HepG2 (cell line): ENCODE results near the gene LSR. TPM values are rescaled to one million over a fixed set of nuclear protein-coding genes. Genes with fewer than 3 reads are reported as not detected.
A peak's percentile ranks its signal among the peaks of the same experiment; 100 is the strongest.

Source experiments
- BATF2 ChIP-seq: sonication (generic); formaldehyde crosslinking; IDR thresholded peaks from 2 replicates; pipeline ENCODE4 v1.8.0; 2022; ENCODE audit warnings: mild to moderate bottlenecking, missing genetic modification reagents, moderate library complexity
- FOXC1 ChIP-seq: sonication (generic); formaldehyde crosslinking; IDR thresholded peaks from 2 replicates; pipeline ENCODE4 v1.8.0; 2022; ENCODE audit warnings: mild to moderate bottlenecking, missing genetic modification reagents, borderline replicate concordance
- GABPB1 ChIP-seq: IDR thresholded peaks from 2 replicates; pipeline ENCODE4 v1.6.1; 2016; ENCODE audit warnings: mild to moderate bottlenecking, missing genetic modification reagents, moderate library complexity, missing compliant biosample characterization
- GFI1 ChIP-seq: sonication (generic); formaldehyde crosslinking; IDR thresholded peaks from 2 replicates; pipeline ENCODE4 v1.5.0; 2020; ENCODE audit warnings: missing genetic modification reagents, mild to moderate bottlenecking, borderline replicate concordance
- KDM4B ChIP-seq: sonication (generic); formaldehyde crosslinking; IDR thresholded peaks from 2 replicates; pipeline ENCODE4 v1.4.0; 2020; ENCODE audit warnings: missing genetic modification reagents
- KLF11 ChIP-seq: IDR thresholded peaks from 2 replicates; pipeline ENCODE4 v1.6.1; 2016; ENCODE audit warnings: missing compliant biosample characterization
- RARA ChIP-seq: IDR thresholded peaks from 2 replicates; pipeline ENCODE4 v1.6.1; 2016; ENCODE audit warnings: missing genetic modification reagents, missing compliant biosample characterization
- SCMH1 ChIP-seq: sonication (generic); formaldehyde crosslinking; IDR thresholded peaks from 2 replicates; pipeline ENCODE4 v1.9.0; 2021; ENCODE audit warnings: missing genetic modification reagents, mild to moderate bottlenecking, borderline replicate concordance
- TOE1 ChIP-seq: sonication (generic); formaldehyde crosslinking; IDR thresholded peaks from 2 replicates; pipeline ENCODE4 v1.4.0; 2020; ENCODE audit warnings: mild to moderate bottlenecking, missing genetic modification reagents
- YEATS4 ChIP-seq: sonication (generic); formaldehyde crosslinking; IDR thresholded peaks from 2 replicates; pipeline ENCODE4 v1.4.0; 2020; ENCODE audit warnings: missing genetic modification reagents, borderline replicate concordance
- ZNF256 ChIP-seq: sonication (generic); formaldehyde crosslinking; conservative IDR thresholded peaks from 2 replicates; pipeline ENCODE4 v1.4.0; 2020; ENCODE audit warnings: missing genetic modification reagents
- ZNF335 ChIP-seq: sonication (generic); formaldehyde crosslinking; IDR thresholded peaks from 2 replicates; pipeline ENCODE4 v1.4.0; 2020; ENCODE audit warnings: missing genetic modification reagents
- ZNF468 ChIP-seq: sonication (generic); formaldehyde crosslinking; IDR thresholded peaks from 2 replicates; pipeline ENCODE4 v1.8.0; 2022; ENCODE audit warnings: mild to moderate bottlenecking, moderate library complexity, missing genetic modification reagents
- ZNF558 ChIP-seq: sonication (generic); formaldehyde crosslinking; IDR thresholded peaks from 2 replicates; pipeline ENCODE4 v1.9.0; 2022; ENCODE audit warnings: mild to moderate bottlenecking, missing genetic modification reagents, borderline replicate concordance
- ZNF564 ChIP-seq: sonication (generic); formaldehyde crosslinking; IDR thresholded peaks from 2 replicates; pipeline ENCODE4 v1.8.1; 2023; ENCODE audit warnings: mild to moderate bottlenecking, missing genetic modification reagents
- ZNF609 ChIP-seq: sonication (generic); formaldehyde crosslinking; IDR thresholded peaks from 2 replicates; pipeline ENCODE4 v1.4.0; 2020; ENCODE audit warnings: mild to moderate bottlenecking, missing genetic modification reagents, borderline replicate concordance
- polyA plus RNA-seq, 8 experiments: library from polyadenylated mRNA; depleted of rRNA in 3 of 8; stranded (reverse) in 7 of 8; unstranded in 1 of 8; fragments of >200 nt; fragmentation: Illumina TruSeq in 4 of 8; extraction: Trizol in 4 of 8; gene quantifications; 2 replicates each; pipeline versions ENCODE4 v1.2.1 to v1.2.3, GENCODE V29; 2011 to 2016; ENCODE audit warnings: low read depth in 4 of 8, missing spikeins in 1 of 8, mixed read lengths in 1 of 8; ENCODE audit not compliant: insufficient read depth in 1 of 8
- total RNA-seq, 5 experiments: library from RNA; depleted of rRNA; stranded (reverse); fragments of >200 nt; fragmentation: Illumina TruSeq; extraction: Trizol; gene quantifications; 2 replicates each; pipeline ENCODE4 v1.2.3, GENCODE V29; 2016; ENCODE audit warnings: low read depth in 1 of 5
- TF ChIP-seq, protein P1 (sequence below): sonication (generic); formaldehyde crosslinking; IDR thresholded peaks from 2 replicates; pipeline ENCODE4 v1.9.0; 2021; ENCODE audit warnings: mild to moderate bottlenecking, missing genetic modification reagents

Gene LSR
- total and polyA plus RNA-seq, 2 of the 13 experiments (the other 11 are each of a cell fraction or from before 2014, with no cell fraction given): 29.2 to 79.2 TPM

DNA sequence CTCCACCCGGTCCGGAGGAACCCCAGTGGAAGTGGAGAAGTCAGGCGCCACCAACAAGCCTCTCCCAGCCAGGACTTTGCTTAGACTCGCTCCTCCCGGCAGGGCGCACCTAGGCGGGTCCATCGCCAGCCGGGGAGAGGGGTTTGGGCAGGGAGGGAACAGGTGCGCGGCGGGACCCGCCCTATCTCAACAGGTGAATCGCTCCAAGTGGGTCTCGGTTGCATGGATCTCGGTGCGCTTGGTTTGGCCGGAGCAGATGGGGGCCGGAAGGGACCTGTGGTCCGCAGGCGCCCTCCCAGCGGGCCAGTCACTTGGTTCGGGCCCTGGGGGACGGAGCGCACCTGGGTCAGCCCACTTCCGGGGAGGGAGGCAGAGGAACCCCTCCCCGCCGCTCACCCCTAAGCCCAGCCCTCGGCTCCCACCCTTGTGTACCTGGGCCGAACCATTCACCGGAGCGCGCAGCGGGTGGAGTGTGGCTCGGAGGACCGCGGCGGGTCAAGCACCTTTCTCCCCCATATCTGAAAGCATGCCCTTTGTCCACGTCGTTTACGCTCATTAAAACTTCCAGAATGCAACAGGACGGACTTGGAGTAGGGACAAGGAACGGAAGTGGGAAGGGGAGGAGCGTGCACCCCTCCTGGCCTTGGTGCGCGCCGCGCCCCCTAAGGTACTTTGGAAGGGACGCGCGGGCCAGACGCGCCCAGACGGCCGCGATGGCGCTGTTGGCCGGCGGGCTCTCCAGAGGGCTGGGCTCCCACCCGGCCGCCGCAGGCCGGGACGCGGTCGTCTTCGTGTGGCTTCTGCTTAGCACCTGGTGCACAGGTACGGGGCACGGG, at the start of gene LSR (continued):
- no peak; the same call in 1 of the 2 replicates for TF ChIP-seq TOE1 (CRISPR knock-in tag)
- 0 out of 2 replicates have a peak, but pooled peaks have one; percentile 9 for TF ChIP-seq KDM4B (CRISPR knock-in tag)
- TF ChIP-seq ZNF564 (CRISPR knock-in tag): 0 out of 2 replicates have a peak, but pooled peaks have one; percentile 51
- peak; percentile 56 for TF ChIP-seq BATF2
- TF ChIP-seq SCMH1 (CRISPR knock-in tag): no peak
- peak; percentile 21; the same call in 1 of the 2 replicates for TF ChIP-seq ZNF609 (CRISPR knock-in tag)
- peak; percentile 93 for TF ChIP-seq GABPB1 (CRISPR knock-in tag)
- peak; percentile 63; the same call in 1 of the 2 replicates for TF ChIP-seq YEATS4 (CRISPR knock-in tag)
- peak; percentile 39; the same call in 1 of the 2 replicates for TF ChIP-seq RARA (CRISPR knock-in tag)
- TF ChIP-seq ZNF558: peak; percentile 87; the same call in 1 of the 2 replicates
- TF ChIP-seq ZNF468 (CRISPR knock-in tag): 0 out of 2 replicates have a peak, but pooled peaks have one; percentile 92
- TF ChIP-seq ZNF256 (CRISPR knock-in tag): no peak; the same call in 1 of the 2 replicates
- TF ChIP-seq ZNF335 (CRISPR knock-in tag): no peak
- TF ChIP-seq KLF11 (CRISPR knock-in tag): no peak
- TF ChIP-seq, protein P1, sequence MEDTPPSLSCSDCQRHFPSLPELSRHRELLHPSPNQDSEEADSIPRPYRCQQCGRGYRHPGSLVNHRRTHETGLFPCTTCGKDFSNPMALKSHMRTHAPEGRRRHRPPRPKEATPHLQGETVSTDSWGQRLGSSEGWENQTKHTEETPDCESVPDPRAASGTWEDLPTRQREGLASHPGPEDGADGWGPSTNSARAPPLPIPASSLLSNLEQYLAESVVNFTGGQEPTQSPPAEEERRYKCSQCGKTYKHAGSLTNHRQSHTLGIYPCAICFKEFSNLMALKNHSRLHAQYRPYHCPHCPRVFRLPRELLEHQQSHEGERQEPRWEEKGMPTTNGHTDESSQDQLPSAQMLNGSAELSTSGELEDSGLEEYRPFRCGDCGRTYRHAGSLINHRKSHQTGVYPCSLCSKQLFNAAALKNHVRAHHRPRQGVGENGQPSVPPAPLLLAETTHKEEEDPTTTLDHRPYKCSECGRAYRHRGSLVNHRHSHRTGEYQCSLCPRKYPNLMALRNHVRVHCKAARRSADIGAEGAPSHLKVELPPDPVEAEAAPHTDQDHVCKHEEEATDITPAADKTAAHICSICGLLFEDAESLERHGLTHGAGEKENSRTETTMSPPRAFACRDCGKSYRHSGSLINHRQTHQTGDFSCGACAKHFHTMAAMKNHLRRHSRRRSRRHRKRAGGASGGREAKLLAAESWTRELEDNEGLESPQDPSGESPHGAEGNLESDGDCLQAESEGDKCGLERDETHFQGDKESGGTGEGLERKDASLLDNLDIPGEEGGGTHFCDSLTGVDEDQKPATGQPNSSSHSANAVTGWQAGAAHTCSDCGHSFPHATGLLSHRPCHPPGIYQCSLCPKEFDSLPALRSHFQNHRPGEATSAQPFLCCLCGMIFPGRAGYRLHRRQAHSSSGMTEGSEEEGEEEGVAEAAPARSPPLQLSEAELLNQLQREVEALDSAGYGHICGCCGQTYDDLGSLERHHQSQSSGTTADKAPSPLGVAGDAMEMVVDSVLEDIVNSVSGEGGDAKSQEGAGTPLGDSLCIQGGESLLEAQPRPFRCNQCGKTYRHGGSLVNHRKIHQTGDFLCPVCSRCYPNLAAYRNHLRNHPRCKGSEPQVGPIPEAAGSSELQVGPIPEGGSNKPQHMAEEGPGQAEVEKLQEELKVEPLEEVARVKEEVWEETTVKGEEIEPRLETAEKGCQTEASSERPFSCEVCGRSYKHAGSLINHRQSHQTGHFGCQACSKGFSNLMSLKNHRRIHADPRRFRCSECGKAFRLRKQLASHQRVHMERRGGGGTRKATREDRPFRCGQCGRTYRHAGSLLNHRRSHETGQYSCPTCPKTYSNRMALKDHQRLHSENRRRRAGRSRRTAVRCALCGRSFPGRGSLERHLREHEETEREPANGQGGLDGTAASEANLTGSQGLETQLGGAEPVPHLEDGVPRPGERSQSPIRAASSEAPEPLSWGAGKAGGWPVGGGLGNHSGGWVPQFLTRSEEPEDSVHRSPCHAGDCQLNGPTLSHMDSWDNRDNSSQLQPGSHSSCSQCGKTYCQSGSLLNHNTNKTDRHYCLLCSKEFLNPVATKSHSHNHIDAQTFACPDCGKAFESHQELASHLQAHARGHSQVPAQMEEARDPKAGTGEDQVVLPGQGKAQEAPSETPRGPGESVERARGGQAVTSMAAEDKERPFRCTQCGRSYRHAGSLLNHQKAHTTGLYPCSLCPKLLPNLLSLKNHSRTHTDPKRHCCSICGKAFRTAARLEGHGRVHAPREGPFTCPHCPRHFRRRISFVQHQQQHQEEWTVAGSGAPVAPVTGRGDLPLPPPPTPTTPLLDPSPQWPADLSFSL: peak; percentile 54
- peak; percentile 82 for TF ChIP-seq FOXC1 (CRISPR knock-in tag)
- peak; percentile 81; the same call in 1 of the 2 replicates for TF ChIP-seq GFI1 (CRISPR knock-in tag)
